Activated CD4-positive, alpha-beta memory T cell treated with anti-CD3 and anti-CD28 coated beads, Interleukin-2, amount 10 ng/mL, durations not matched to agents 7 days and 5 days (primary cell): ENCODE data around the gene TEX14. TPM values are rescaled to one million over a fixed set of nuclear protein-coding genes. Genes with fewer than 3 reads are reported as not detected.

ENCODE experiments used
- CTCF ChIA-PET: fragments of 350-600 bp; sonication (Branson Sonifier 250); formaldehyde crosslinking; loops from one replicate; lab custom pipeline; 2021; ENCODE audit warnings: antibody characterized with exemption, inconsistent platforms; lab: Charles Lee
- POLR2A ChIA-PET: fragments of 350-600 bp; sonication (Branson Sonifier 250); formaldehyde crosslinking; loops from one replicate; lab custom pipeline; 2021; ENCODE audit warnings: antibody characterized with exemption; lab: Charles Lee
- DNase-seq: peaks from one replicate; pipeline ENCODE4 v3.0.0-alpha.2; 2020
- H3K27ac Mint-ChIP-seq: one replicate; pipeline ENCODE4 v1.8.0; 2021; ENCODE audit warnings: mild to moderate bottlenecking, mixed read lengths
- H3K27me3 Mint-ChIP-seq: one replicate; pipeline ENCODE4 v1.8.0; 2021; ENCODE audit warnings: mixed read lengths
- H3K36me3 Mint-ChIP-seq: one replicate; pipeline ENCODE4 v1.8.0; 2021; ENCODE audit warnings: low read depth, mixed read lengths
- H3K4me1 Mint-ChIP-seq: one replicate; pipeline ENCODE4 v1.8.0; 2021; ENCODE audit warnings: mixed read lengths
- H3K4me3 Mint-ChIP-seq: one replicate; pipeline ENCODE4 v1.8.0; 2021; ENCODE audit warnings: mild to moderate bottlenecking, mixed read lengths
- H3K9me3 Mint-ChIP-seq: one replicate; pipeline ENCODE4 v1.8.0; 2021; ENCODE audit warnings: mixed read lengths
- total RNA-seq, 2 experiments: library from RNA; stranded (reverse); gene quantifications; one replicate each; pipeline ENCODE4 v1.2.3, GENCODE V29; 2021

The TEX14 gene
- total RNA-seq, 2 experiments from 2014 or later: 0.85 to 0.96 TPM

GRCh38 chr17:58528443-58528842 is 163.4 kb downstream of the TEX14 start:
- no peak overlapping the region for H3K4me3 Mint-ChIP-seq
- POLR2A ChIA-PET: interaction anchor here (1.5 to 5.6 kb wide), 3 partner anchors 10 to 164 kb away, joined by 4 to 59 read pairs (median 33); partner anchors contain the start of genes RAD51C and TEX14
- no peak for DNase-seq
- CTCF ChIA-PET: interaction anchor here (2.8 kb wide), 1 partner anchor 10 kb away, joined by 13 read pairs; no protein-coding TSS in a partner anchor
- peaks cover 32% of the 10 kb centered on the region for H3K27me3 Mint-ChIP-seq
- H3K36me3 Mint-ChIP-seq: no peaks in the 10 kb centered on the region
- H3K4me1 Mint-ChIP-seq: peaks cover 14% of the 10 kb centered on the region
- no peak overlapping the region for H3K27ac Mint-ChIP-seq
- no peaks in the 10 kb centered on the region for H3K9me3 Mint-ChIP-seq

- Mint-ChIP-seq H3K4me1 (peaks cover 14% of the 10 kb centered on the region), H3K9me3 (no peaks in the 10 kb centered on the region), H3K27ac (no peak overlapping the region), H3K4me3 (no peak overlapping the region), H3K36me3 (no peaks in the 10 kb centered on the region), H3K27me3 (peaks cover 27% of the 10 kb centered on the region)
- DNase-seq: no peak
- ChIA-PET CTCF (interaction anchor here (2.8 kb wide), 1 partner anchor 9 kb away, joined by 13 read pairs; no protein-coding TSS in a partner anchor), POLR2A (interaction anchor here (1.5 to 5.6 kb wide), 4 partner anchors 9 to 164 kb away, joined by 4 to 59 read pairs (median 18); partner anchors contain the start of genes RAD51C and TEX14)
Observed at GRCh38 chr17:58527949-58528348, 163.9 kb downstream of the TEX14 start.

- POLR2A ChIA-PET: interaction anchor here (1.5 to 5.6 kb wide), 4 partner anchors 9 to 165 kb away, joined by 4 to 59 read pairs (median 18); partner anchors contain the start of genes RAD51C and TEX14
- no peaks in the 10 kb centered on the region for H3K9me3 Mint-ChIP-seq
- no peak for DNase-seq
- peaks cover 14% of the 10 kb centered on the region for H3K4me1 Mint-ChIP-seq
- peaks cover 21% of the 10 kb centered on the region for H3K27me3 Mint-ChIP-seq
- no peak overlapping the region for H3K27ac Mint-ChIP-seq
- no peaks in the 10 kb centered on the region for H3K36me3 Mint-ChIP-seq
- no peak overlapping the region for H3K4me3 Mint-ChIP-seq
- CTCF ChIA-PET: interaction anchor here (2.8 kb wide), 1 partner anchor 9 kb away, joined by 13 read pairs; no protein-coding TSS in a partner anchor
Observed at GRCh38 chr17:58527306-58527705, 164.5 kb downstream of the TEX14 start.

GRCh38 chr17:58525239-58525638 is 166.6 kb downstream of the TEX14 start:
- CTCF ChIA-PET: no interaction called here
- H3K27me3 Mint-ChIP-seq: peaks cover 10% of the 10 kb centered on the region
- POLR2A ChIA-PET: no interaction called here
- no peaks in the 10 kb centered on the region for H3K36me3 Mint-ChIP-seq
- no peak overlapping the region for H3K27ac Mint-ChIP-seq
- no peak for DNase-seq
- H3K9me3 Mint-ChIP-seq: no peaks in the 10 kb centered on the region
- no peak overlapping the region for H3K4me3 Mint-ChIP-seq
- H3K4me1 Mint-ChIP-seq: peaks cover 15% of the 10 kb centered on the region

- CTCF ChIA-PET: no interaction called here
Observed at GRCh38 chr17:58521680-58522079, 170.2 kb downstream of the TEX14 start.

GRCh38 chr17:58520843-58521430 is 170.9 kb downstream of the TEX14 start:
- Mint-ChIP-seq H3K9me3 (no peaks in the 10 kb centered on the region), H3K36me3 (peaks cover 3% of the 10 kb centered on the region), H3K27ac (no peak overlapping the region), H3K4me1 (peaks cover 28% of the 10 kb centered on the region), H3K4me3 (no peak overlapping the region), H3K27me3 (no peaks in the 10 kb centered on the region)
- ChIA-PET POLR2A (interaction anchor here (3.7 to 5.8 kb wide), 2 partner anchors 111 to 137 kb away, joined by 22 to 154 read pairs; no protein-coding TSS in a partner anchor), CTCF (interaction anchor here (0.6 to 3.7 kb wide), 3 partner anchors 10 to 182 kb away, joined by 3 to 20 read pairs (median 18); no protein-coding TSS in a partner anchor)
- no peak for DNase-seq

More at GRCh38 chr17:58521680-58522079, 170.2 kb downstream of the TEX14 start:
- DNase-seq: no peak
- H3K36me3 Mint-ChIP-seq: peaks cover 3% of the 10 kb centered on the region
- peaks cover 23% of the 10 kb centered on the region for H3K4me1 Mint-ChIP-seq
- H3K9me3 Mint-ChIP-seq: no peaks in the 10 kb centered on the region
- no peak overlapping the region for H3K27ac Mint-ChIP-seq
- no peaks in the 10 kb centered on the region for H3K27me3 Mint-ChIP-seq
- POLR2A ChIA-PET: interaction anchor here (1.1 to 5.8 kb wide), 2 partner anchors 13 to 110 kb away, joined by 3 to 154 read pairs; no protein-coding TSS in a partner anchor
- H3K4me3 Mint-ChIP-seq: no peak overlapping the region

- DNase-seq: peak; percentile 100
- CTCF ChIA-PET: interaction anchor here (0.8 to 3.7 kb wide), 12 partner anchors 10 to 486 kb away, joined by 3 to 28 read pairs (median 8); partner anchors contain the start of genes HSF5, RAD51C and TEX14
Observed at GRCh38 chr17:58517928-58518609, 173.8 kb downstream of the TEX14 start.

GRCh38 chr17:58517378-58517927 is 174.4 kb downstream of the TEX14 start:
- Mint-ChIP-seq H3K27ac (peak overlapping the region; percentile 97), H3K27me3 (no peaks in the 10 kb centered on the region), H3K9me3 (no peaks in the 10 kb centered on the region), H3K36me3 (peaks cover 9% of the 10 kb centered on the region), H3K4me1 (peaks cover 55% of the 10 kb centered on the region), H3K4me3 (peak overlapping the region; percentile 90)
- ChIA-PET CTCF (interaction anchor here (0.8 to 3.7 kb wide), 9 partner anchors 11 to 487 kb away, joined by 3 to 28 read pairs (median 9); partner anchors contain the start of genes HSF5, RAD51C and TEX14), POLR2A (interaction anchor here (0.6 to 5.8 kb wide), 11 partner anchors 11 to 510 kb away, joined by 3 to 154 read pairs (median 4); partner anchors contain the start of gene SRSF1)
- no peak for DNase-seq

More at GRCh38 chr17:58517928-58518609, 173.8 kb downstream of the TEX14 start:
- H3K9me3 Mint-ChIP-seq: no peaks in the 10 kb centered on the region
- peaks cover 49% of the 10 kb centered on the region for H3K4me1 Mint-ChIP-seq
- POLR2A ChIA-PET: interaction anchor here (0.6 to 5.8 kb wide), 21 partner anchors 11 to 589 kb away, joined by 3 to 154 read pairs (median 5); partner anchors contain the start of genes HSF5, RAD51C, SRSF1 and SUPT4H1
- peak overlapping the region; percentile 97 for H3K27ac Mint-ChIP-seq
- peaks cover 5% of the 10 kb centered on the region for H3K36me3 Mint-ChIP-seq
- peak overlapping the region; percentile 90 for H3K4me3 Mint-ChIP-seq
- no peaks in the 10 kb centered on the region for H3K27me3 Mint-ChIP-seq

GRCh38 chr17:58516644-58517377 is 175.0 kb downstream of the TEX14 start:
- H3K4me3 Mint-ChIP-seq: peak overlapping the region; percentile 90
- POLR2A ChIA-PET: interaction anchor here (0.6 to 5.8 kb wide), 10 partner anchors 11 to 191 kb away, joined by 3 to 154 read pairs (median 8); partner anchors contain the start of genes HSF5 and RNF43
- peak overlapping the region; percentile 97 for H3K27ac Mint-ChIP-seq
- peaks cover 12% of the 10 kb centered on the region for H3K36me3 Mint-ChIP-seq
- no peak for DNase-seq
- H3K4me1 Mint-ChIP-seq: peaks cover 60% of the 10 kb centered on the region
- H3K9me3 Mint-ChIP-seq: no peaks in the 10 kb centered on the region
- H3K27me3 Mint-ChIP-seq: no peaks in the 10 kb centered on the region
- CTCF ChIA-PET: interaction anchor here (1.1 kb wide), 1 partner anchor 29 kb away, joined by 3 read pairs; the partner anchor contains the start of gene HSF5

GRCh38 chr17:58515286-58515685 is 176.6 kb downstream of the TEX14 start:
- Mint-ChIP-seq H3K27ac (peak overlapping the region; percentile 97), H3K4me1 (peaks cover 70% of the 10 kb centered on the region), H3K9me3 (no peaks in the 10 kb centered on the region), H3K4me3 (peak overlapping the region; percentile 85), H3K27me3 (no peaks in the 10 kb centered on the region), H3K36me3 (peaks cover 28% of the 10 kb centered on the region)
- ChIA-PET POLR2A (interaction anchor here (1.0 to 4.8 kb wide), 12 partner anchors 9 to 508 kb away, joined by 3 to 71 read pairs (median 8); partner anchors contain the start of genes HSF5, SRSF1 and SUPT4H1), CTCF (interaction anchor here (0.7 to 2.8 kb wide), 7 partner anchors 12 to 1061 kb away, joined by 3 to 17 read pairs (median 4); partner anchors contain the start of gene HSF5)
- no peak for DNase-seq

GRCh38 chr17:58514770-58515157 is 177.1 kb downstream of the TEX14 start:
- DNase-seq: no peak
- Mint-ChIP-seq H3K9me3 (no peaks in the 10 kb centered on the region), H3K27me3 (no peaks in the 10 kb centered on the region), H3K36me3 (peaks cover 33% of the 10 kb centered on the region), H3K4me1 (peaks cover 70% of the 10 kb centered on the region), H3K4me3 (peak overlapping the region; percentile 85), H3K27ac (peak overlapping the region; percentile 97)
- ChIA-PET POLR2A (interaction anchor here (1.0 to 4.8 kb wide), 13 partner anchors 9 to 508 kb away, joined by 3 to 71 read pairs (median 8); partner anchors contain the start of genes HSF5, SRSF1 and SUPT4H1), CTCF (interaction anchor here (0.7 to 2.8 kb wide), 7 partner anchors 12 to 1061 kb away, joined by 3 to 17 read pairs (median 4); partner anchors contain the start of gene HSF5)
